HG03039 (cell line): ENCODE data around the gene MRPL52.
"Not testable (repeated sequence)": the region's sequence is repeated elsewhere in the genome, so short reads cannot be mapped to it uniquely, and the experiment has no call there.

Experiments used
- ATAC-seq: cut with Tn5 transposase; IDR thresholded peaks from one replicate; pipeline ENCODE4 v1.9.1; 2021; ENCODE audit warnings: mild to moderate bottlenecking, moderate library complexity; ENCODE audit not compliant: unreplicated experiment

MRPL52 gene

GRCh38 chr14:22837750-22838538 is 8.3 kb downstream of the MRPL52 start:
- no peak for ATAC-seq

DNA sequence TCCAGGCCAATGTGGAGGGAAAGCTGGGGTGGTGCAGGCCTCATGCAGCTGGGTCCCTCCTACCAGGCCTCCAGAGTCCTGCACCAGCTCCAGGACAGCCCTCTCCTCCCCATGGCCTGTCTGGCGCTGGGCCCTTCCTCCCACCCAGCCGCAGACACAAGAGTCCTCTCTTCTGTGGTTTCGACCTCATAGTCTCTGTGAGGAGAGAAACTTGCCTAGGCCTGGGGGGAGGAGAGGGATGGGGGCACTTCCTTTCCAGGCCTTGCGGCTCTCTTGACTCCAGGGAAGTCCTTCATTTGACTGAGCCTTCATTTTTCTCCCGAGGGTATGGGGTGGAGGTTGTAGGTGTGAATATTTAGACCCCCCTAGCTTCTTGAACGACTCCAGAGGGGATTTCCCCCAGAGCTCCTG is 8.9 kb downstream of the MRPL52 start:
- ATAC-seq: no peak

GRCh38 chr14:22839159-22839779 is 9.6 kb downstream of the MRPL52 start:
- no peak for ATAC-seq

DNA sequence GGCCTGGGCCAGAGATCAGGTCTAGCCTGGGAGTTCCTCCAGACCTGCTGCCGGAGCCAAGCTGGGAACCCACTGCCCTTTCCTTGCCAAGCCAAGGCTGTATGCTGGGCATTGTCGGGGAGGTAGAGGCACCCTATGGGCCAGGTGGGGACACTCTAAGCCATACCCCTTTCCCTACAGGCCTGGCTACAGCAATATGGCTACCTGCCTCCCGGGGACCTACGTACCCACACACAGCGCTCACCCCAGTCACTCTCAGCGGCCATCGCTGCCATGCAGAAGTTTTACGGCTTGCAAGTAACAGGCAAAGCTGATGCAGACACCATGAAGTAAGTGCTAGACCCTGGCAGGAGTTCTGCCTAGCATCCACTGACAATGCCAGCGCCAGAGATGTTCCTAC is 11.6 kb downstream of the MRPL52 start:
- ATAC-seq: no peak

DNA sequence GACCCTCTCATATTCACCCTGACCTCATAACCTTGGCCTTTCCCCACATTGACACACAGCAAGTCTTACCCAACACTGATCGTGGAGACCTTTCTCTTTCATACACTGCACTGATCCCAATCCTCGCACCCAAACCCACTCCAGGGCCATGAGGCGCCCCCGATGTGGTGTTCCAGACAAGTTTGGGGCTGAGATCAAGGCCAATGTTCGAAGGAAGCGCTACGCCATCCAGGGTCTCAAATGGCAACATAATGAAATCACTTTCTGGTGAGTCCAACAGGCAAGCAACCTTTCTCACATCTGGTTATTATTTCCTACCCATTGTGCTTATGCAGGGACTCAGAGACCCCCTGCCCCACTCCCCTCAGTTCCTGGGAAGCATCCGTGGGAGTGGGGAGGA is 12.1 kb downstream of the MRPL52 start:
- ATAC-seq: no peak

GRCh38 chr14:22842211-22843122 is 12.8 kb downstream of the MRPL52 start:
- no peak for ATAC-seq

GRCh38 chr14:22843123-22843925 is 13.6 kb downstream of the MRPL52 start:
- no peak for ATAC-seq

DNA sequence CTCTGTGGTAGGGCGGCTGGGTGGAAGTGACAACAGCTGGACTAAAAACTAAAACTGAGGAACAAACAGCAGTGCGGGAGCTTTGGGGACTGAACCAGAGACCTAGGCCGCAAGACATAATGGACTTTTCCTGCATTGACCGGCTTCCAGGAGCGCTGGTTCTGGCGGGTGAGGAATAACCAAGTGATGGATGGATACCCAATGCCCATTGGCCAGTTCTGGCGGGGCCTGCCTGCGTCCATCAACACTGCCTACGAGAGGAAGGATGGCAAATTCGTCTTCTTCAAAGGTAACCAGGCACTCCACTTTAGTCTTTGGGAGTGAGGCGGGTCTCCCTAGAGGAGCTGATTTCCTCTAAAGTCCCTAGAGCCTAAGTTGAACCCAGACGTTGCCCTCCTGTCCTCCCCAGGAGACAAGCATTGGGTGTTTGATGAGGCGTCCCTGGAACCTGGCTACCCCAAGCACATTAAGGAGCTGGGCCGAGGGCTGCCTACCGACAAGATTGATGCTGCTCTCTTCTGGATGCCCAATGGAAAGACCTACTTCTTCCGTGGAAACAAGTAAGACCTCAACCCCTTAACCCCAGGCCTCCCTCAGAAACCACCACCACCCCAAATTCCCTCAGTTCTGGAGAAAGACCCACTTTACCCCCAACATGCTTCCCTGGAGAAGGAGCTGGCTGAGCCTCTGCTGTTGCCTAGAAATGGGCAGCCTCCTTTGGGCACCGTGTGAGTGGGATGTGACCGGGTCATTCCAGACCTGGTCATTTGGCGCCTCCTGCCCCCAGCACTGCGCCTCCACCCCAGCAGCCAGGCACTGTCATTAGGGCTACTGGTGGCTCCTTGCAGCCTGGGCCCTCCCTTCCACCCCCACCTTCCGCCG is 14.8 kb downstream of the MRPL52 start:
- ATAC-seq: no peak

DNA sequence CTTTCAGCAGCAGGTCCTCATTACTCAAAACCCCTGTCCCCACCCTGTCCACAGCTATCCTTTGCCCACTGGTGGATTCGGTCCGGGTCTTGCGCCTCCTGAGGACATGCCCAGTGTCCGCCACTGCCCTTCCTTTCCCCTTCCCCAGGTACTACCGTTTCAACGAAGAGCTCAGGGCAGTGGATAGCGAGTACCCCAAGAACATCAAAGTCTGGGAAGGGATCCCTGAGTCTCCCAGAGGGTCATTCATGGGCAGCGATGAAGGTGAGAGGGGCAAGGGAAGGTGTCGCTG is 15.4 kb downstream of the MRPL52 start:
- no peak for ATAC-seq

DNA sequence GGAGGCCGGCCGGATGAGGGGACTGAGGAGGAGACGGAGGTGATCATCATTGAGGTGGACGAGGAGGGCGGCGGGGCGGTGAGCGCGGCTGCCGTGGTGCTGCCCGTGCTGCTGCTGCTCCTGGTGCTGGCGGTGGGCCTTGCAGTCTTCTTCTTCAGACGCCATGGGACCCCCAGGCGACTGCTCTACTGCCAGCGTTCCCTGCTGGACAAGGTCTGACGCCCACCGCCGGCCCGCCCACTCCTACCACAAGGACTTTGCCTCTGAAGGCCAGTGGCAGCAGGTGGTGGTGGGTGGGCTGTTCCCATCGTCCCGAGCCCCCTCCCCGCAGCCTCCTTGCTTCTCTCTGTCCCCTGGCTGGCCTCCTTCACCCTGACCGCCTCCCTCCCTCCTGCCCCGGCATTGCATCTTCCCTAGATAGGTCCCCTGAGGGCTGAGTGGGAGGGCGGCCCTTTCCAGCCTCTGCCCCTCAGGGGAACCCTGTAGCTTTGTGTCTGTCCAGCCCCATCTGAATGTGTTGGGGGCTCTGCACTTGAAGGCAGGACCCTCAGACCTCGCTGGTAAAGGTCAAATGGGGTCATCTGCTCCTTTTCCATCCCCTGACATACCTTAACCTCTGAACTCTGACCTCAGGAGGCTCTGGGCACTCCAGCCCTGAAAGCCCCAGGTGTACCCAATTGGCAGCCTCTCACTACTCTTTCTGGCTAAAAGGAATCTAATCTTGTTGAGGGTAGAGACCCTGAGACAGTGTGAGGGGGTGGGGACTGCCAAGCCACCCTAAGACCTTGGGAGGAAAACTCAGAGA is 16.3 kb downstream of the MRPL52 start:
- ATAC-seq: no peak

- no peak for ATAC-seq
These were observed 17.2 kb downstream of the MRPL52 start for GRCh38 chr14:22846811-22847307.

DNA sequence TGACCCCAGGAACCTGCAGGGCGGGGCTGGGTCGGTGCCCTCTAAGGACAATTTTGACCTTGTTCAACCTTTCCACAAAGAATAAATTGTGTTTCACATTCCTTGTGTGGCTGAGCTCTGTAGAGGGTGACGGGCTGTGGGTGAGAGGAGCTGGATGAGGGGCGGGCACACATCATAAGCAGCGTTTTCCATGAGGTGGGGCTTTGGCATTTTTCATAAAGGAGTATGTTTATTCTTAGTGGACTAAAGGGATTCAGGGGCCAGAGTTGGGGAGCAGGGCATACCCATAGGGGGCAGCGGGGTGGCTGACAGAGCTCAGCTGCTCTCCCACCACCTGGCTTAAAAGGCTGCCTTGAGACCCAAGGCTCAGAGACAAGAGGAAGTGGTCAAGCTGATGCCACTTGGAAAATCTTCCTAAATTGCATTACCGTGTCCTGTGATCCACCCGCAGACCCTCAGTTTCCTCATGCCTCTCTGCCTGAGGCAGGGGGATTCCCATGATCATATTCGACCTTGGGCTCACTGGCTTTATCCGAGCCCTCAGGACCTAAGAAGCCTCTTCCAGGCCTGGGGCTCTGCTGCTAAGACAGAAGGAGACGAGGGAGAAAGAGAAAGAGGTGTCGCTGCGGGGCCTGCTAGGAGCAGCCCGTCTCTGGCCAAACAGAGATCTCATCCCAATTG is 18.1 kb downstream of the MRPL52 start:
- ATAC-seq: no peak

GRCh38 chr14:22848351-22849164 is 18.9 kb downstream of the MRPL52 start:
- no peak for ATAC-seq

GRCh38 chr14:22849212-22849819 is 19.6 kb downstream of the MRPL52 start:
- no peak for ATAC-seq

- no peak for ATAC-seq
These were observed 21.5 kb downstream of the MRPL52 start for GRCh38 chr14:22850944-22851764.

DNA sequence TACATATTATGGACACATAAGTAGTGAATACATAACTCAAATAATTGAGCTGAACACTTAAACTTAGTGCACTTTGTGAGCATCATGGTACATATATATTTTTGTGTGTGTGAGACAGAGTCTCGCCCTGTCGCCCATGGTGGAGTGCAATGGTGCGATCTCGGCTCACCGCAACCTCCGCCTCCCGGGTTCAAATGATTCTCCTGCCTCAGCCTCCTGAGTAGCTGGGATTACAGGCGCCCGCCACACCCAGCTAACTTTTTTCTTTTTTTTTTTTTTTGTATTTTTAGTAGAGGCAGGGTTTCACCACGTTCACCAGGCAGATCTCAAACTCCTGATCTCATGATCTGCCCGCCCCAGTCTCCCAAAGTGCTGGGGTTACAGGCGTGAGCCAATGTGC is 22.5 kb downstream of the MRPL52 start:
- ATAC-seq: not testable (repeated sequence)
